ENCODE measurements around the gene KAT5. TPM values are rescaled to one million over a fixed set of nuclear protein-coding genes. Genes with fewer than 3 reads are reported as not detected.
A peak's percentile ranks its signal among the peaks of the same experiment; 100 is the strongest.

The KAT5 gene
- total and polyA plus RNA-seq, 2 of the 13 experiments (the other 11 are each of a cell fraction or from before 2014, with no cell fraction given): 35.2 to 48.3 TPM

DNA sequence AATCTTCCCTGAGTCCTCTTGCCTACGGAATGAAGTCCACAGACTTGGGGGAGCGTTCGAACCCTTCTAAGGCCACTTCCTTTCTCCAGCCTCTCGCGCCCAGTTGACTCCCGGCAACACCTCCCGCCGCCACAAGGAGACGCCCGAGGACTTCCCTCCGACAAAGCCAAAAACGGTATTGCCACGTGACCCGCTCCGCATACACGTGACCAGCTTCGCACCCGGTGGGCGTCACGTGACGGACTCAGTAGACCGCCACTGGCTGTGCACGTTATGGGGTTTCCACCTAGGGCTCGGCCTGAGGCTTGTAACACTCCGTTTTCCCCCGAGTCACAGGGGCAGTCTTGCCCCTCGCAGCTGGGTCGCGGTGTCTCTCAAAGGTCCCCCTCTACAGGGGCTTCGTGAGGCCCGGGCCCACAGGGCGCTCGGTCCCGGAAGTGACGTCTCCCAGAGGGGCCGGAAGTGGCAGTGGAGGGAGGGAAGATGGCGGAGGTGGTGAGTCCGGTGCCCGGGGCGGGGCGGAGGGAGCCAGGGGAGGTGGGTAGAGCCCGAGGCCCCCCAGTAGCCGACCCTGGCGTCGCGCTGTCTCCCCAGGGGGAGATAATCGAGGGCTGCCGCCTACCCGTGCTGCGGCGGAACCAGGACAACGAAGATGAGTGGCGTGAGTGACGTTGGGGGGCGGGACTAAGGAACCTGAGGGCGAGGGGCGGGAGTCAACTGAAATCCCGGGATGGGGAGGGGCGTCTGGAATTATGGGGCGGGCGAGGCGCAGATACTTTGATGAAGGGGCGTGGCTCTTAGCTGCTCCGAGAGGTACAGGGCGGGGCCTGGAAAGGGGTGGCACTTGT, at the start of gene KAT5 (continued):
- TF ChIP-seq, protein P1, sequence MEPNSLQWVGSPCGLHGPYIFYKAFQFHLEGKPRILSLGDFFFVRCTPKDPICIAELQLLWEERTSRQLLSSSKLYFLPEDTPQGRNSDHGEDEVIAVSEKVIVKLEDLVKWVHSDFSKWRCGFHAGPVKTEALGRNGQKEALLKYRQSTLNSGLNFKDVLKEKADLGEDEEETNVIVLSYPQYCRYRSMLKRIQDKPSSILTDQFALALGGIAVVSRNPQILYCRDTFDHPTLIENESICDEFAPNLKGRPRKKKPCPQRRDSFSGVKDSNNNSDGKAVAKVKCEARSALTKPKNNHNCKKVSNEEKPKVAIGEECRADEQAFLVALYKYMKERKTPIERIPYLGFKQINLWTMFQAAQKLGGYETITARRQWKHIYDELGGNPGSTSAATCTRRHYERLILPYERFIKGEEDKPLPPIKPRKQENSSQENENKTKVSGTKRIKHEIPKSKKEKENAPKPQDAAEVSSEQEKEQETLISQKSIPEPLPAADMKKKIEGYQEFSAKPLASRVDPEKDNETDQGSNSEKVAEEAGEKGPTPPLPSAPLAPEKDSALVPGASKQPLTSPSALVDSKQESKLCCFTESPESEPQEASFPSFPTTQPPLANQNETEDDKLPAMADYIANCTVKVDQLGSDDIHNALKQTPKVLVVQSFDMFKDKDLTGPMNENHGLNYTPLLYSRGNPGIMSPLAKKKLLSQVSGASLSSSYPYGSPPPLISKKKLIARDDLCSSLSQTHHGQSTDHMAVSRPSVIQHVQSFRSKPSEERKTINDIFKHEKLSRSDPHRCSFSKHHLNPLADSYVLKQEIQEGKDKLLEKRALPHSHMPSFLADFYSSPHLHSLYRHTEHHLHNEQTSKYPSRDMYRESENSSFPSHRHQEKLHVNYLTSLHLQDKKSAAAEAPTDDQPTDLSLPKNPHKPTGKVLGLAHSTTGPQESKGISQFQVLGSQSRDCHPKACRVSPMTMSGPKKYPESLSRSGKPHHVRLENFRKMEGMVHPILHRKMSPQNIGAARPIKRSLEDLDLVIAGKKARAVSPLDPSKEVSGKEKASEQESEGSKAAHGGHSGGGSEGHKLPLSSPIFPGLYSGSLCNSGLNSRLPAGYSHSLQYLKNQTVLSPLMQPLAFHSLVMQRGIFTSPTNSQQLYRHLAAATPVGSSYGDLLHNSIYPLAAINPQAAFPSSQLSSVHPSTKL (CRISPR knock-in tag; IDR thresholded peaks at IDR 0.05): peak; percentile 63
- TF ChIP-seq KDM5B (CRISPR knock-in tag; IDR thresholded peaks at IDR 0.05; ENCODE audit: borderline replicate concordance): peak; percentile 99; the same call in 1 of the 2 replicates
- TF ChIP-seq NCOA5 (CRISPR knock-in tag; IDR thresholded peaks at IDR 0.05): no peak
- peak; percentile 97 for TF ChIP-seq YEATS2 (CRISPR knock-in tag; IDR thresholded peaks at IDR 0.05; ENCODE audit: borderline replicate concordance)
- 0 out of 2 replicates have a peak, but pooled peaks have one; percentile 52 for TF ChIP-seq ZNF207 (IDR thresholded peaks at IDR 0.05; ENCODE audit: borderline replicate concordance)
- peak; percentile 93 for TF ChIP-seq ZNF781 (CRISPR knock-in tag; IDR thresholded peaks at IDR 0.05; ENCODE audit: borderline replicate concordance, not compliant biosample characterization)
- TF ChIP-seq, protein P2, sequence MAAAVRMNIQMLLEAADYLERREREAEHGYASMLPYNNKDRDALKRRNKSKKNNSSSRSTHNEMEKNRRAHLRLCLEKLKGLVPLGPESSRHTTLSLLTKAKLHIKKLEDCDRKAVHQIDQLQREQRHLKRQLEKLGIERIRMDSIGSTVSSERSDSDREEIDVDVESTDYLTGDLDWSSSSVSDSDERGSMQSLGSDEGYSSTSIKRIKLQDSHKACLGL (CRISPR knock-in tag; IDR thresholded peaks at IDR 0.05): peak; percentile 95
- TF ChIP-seq SPEN (CRISPR knock-in tag; IDR thresholded peaks at IDR 0.05; ENCODE audit: low read depth): peak; percentile 99
- TF ChIP-seq ASH2L (IDR thresholded peaks at IDR 0.05; ENCODE audit: insufficient read length, low read depth, low read length): peak; percentile 91
- TF ChIP-seq NRL (CRISPR knock-in tag; IDR thresholded peaks at IDR 0.05; ENCODE audit: borderline replicate concordance): peak; percentile 99
- no peak for TF ChIP-seq FOXO1 (CRISPR knock-in tag; IDR thresholded peaks at IDR 0.05)
- 0 out of 2 replicates have a peak, but pooled peaks have one; percentile 33 for TF ChIP-seq ZSCAN30 (CRISPR knock-in tag; IDR thresholded peaks at IDR 0.05)
- TF ChIP-seq ZNF790 (CRISPR knock-in tag; IDR thresholded peaks at IDR 0.05; ENCODE audit: borderline replicate concordance): peak; percentile 86; the same call in 1 of the 2 replicates
- peak; percentile 100 for TF ChIP-seq ZNF547 (CRISPR knock-in tag; IDR thresholded peaks at IDR 0.05)
- no peak for TF ChIP-seq NR2F2 (IDR thresholded peaks at IDR 0.05; ENCODE audit: borderline replicate concordance, low read depth)
- peak; percentile 63 for TF ChIP-seq FOXA3 (CRISPR knock-in tag; IDR thresholded peaks at IDR 0.05)
- TF ChIP-seq EP300 (IDR thresholded peaks at IDR 0.05; ENCODE audit: low read depth in 2 of 2, low read length in 2 of 2): peak in 1 of 2 experiments; percentile 61; a peak in 3 of 4 replicates
- TF ChIP-seq EP300 (CRISPR knock-in tag; IDR thresholded peaks at IDR 0.05; ENCODE audit: borderline replicate concordance): peak; percentile 60; the same call in 1 of the 2 replicates
- TF ChIP-seq, protein P3, sequence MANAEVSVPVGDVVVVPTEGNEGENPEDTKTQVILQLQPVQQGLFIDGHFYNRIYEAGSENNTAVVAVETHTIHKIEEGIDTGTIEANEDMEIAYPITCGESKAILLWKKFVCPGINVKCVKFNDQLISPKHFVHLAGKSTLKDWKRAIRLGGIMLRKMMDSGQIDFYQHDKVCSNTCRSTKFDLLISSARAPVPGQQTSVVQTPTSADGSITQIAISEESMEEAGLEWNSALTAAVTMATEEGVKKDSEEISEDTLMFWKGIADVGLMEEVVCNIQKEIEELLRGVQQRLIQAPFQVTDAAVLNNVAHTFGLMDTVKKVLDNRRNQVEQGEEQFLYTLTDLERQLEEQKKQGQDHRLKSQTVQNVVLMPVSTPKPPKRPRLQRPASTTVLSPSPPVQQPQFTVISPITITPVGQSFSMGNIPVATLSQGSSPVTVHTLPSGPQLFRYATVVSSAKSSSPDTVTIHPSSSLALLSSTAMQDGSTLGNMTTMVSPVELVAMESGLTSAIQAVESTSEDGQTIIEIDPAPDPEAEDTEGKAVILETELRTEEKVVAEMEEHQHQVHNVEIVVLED (CRISPR knock-in tag; IDR thresholded peaks at IDR 0.05; ENCODE audit: borderline replicate concordance): peak; percentile 82
- no peak for TF ChIP-seq ATAD3A (CRISPR knock-in tag; IDR thresholded peaks at IDR 0.05)
